ENCODE results near the gene VWA8.

DNA sequence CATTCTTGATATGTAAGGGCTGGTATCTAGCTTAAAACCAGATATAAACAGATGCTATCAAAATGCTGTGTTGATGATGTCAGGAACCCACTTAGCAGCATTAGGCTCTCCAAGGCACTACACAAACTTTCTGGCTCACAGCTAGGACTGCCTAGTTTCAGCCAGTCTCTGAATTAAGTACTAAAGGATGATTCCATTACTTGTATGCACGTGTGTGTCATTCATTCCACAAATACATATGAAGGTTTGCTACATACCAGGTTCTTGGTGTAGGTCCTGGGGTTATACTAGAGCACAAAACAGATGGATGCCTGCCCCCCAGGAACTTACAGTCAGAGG lies 352.1 kb downstream of the VWA8 start:
- TF ChIP-seq, protein P1, sequence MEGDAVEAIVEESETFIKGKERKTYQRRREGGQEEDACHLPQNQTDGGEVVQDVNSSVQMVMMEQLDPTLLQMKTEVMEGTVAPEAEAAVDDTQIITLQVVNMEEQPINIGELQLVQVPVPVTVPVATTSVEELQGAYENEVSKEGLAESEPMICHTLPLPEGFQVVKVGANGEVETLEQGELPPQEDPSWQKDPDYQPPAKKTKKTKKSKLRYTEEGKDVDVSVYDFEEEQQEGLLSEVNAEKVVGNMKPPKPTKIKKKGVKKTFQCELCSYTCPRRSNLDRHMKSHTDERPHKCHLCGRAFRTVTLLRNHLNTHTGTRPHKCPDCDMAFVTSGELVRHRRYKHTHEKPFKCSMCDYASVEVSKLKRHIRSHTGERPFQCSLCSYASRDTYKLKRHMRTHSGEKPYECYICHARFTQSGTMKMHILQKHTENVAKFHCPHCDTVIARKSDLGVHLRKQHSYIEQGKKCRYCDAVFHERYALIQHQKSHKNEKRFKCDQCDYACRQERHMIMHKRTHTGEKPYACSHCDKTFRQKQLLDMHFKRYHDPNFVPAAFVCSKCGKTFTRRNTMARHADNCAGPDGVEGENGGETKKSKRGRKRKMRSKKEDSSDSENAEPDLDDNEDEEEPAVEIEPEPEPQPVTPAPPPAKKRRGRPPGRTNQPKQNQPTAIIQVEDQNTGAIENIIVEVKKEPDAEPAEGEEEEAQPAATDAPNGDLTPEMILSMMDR (optimal IDR thresholded peaks at IDR 0.05 in 1 of 3, IDR thresholded peaks at IDR 0.05 in 1 of 3, conservative IDR thresholded peaks at IDR 0.05 in 1 of 3; ENCODE audit: extremely low read depth in 1 of 3, insufficient read depth in 2 of 3, low read length in 3 of 3), result no peak
- no peak for TF ChIP-seq EZH2 (IDR thresholded peaks at IDR 0.05; ENCODE audit: low read length)
